H1 (cell line): ENCODE data around the gene ARRDC2. TPM values are rescaled to one million over a fixed set of nuclear protein-coding genes. Genes with fewer than 3 reads are reported as not detected.
A peak's percentile ranks its signal among the peaks of the same experiment; 100 is the strongest.

Experiments
- CTCF ChIA-PET: fragments of 300-600 bp; sonication (Branson Sonifier 250); formaldehyde crosslinking; loops from one replicate; lab custom pipeline; 2021; ENCODE audit not compliant: partially characterized antibody; lab: Charles Lee
- POLR2A ChIA-PET: fragments of 300-600 bp; sonication (Branson Sonifier 250); formaldehyde crosslinking; loops from one replicate; lab custom pipeline; 2021; ENCODE audit warnings: inconsistent platforms; ENCODE audit not compliant: partially characterized antibody; lab: Charles Lee
- DNase-seq, 2 experiments: peaks; one replicate each; pipeline versions ENCODE4 v3.0.0 to v3.0.0-alpha.2; 2010 to 2022; ENCODE audit warnings: low spot score in 2 of 2, low read depth in 1 of 2, mixed read lengths in 1 of 2
- FAIRE-seq: peaks from 2 replicates; lab custom pipeline; 2011; peaks lifted over from hg19 to GRCh38; lab: Jason Lieb, UNC
- H2AFZ ChIP-seq: 2 replicates; pipeline ENCODE4 v1.8.1; 2012; ENCODE audit warnings: low read length, inconsistent platforms
- H2AK5ac ChIP-seq: 2 replicates; pipeline ENCODE4 v1.6.1; 2013; ENCODE audit warnings: low read depth, low read length
- H2BK120ac ChIP-seq: replicated peaks from 2 replicates; pipeline ENCODE3; 2013; ENCODE audit warnings: low read depth, low read length, inconsistent platforms
- H2BK12ac ChIP-seq: 2 replicates; pipeline ENCODE4 v1.6.1; 2013; ENCODE audit warnings: low read depth, low read length
- H2BK15ac ChIP-seq: 2 replicates; pipeline ENCODE4 v1.6.1; 2013; ENCODE audit warnings: low read length
- H2BK20ac ChIP-seq: 2 replicates; pipeline ENCODE4 v1.6.1; 2013; ENCODE audit warnings: low read length
- H2BK5ac ChIP-seq: 2 replicates; pipeline ENCODE4 v1.6.1; 2013; ENCODE audit warnings: low read depth, low read length
- H3K14ac ChIP-seq: 2 replicates; pipeline ENCODE4 v1.6.1; 2013; ENCODE audit warnings: inconsistent platforms; ENCODE audit not compliant: insufficient read length
- H3K18ac ChIP-seq: 2 replicates; pipeline ENCODE4 v1.6.1; 2013; ENCODE audit warnings: low read length; ENCODE audit errors: extremely low read depth
- H3K23ac ChIP-seq: 2 replicates; pipeline ENCODE4 v1.6.1; 2013; ENCODE audit warnings: inconsistent platforms; ENCODE audit not compliant: insufficient read length
- H3K23me2 ChIP-seq: 2 replicates; pipeline ENCODE4 v1.6.1; 2013; ENCODE audit warnings: low read depth, low read length
- H3K27ac ChIP-seq: 2 replicates; pipeline ENCODE4 v1.6.1; 2011; ENCODE audit warnings: low read depth, low read length, inconsistent platforms
- H3K27me3 ChIP-seq, 4 experiments: replicated peaks in 1 of 4; 1 replicate in 1 of 4; 2 replicates in 3 of 4; pipeline versions ENCODE4 v1.6.1 to v1.8.1; 2011 to 2013; ENCODE audit warnings: low read length in 3 of 4, mild to moderate bottlenecking in 3 of 4, inconsistent platforms in 2 of 4, mixed read lengths in 2 of 4, moderate library complexity in 1 of 4; ENCODE audit not compliant: control insufficient read depth in 3 of 4, insufficient read depth in 3 of 4; ENCODE audit errors: extremely low read depth in 1 of 4
- H3K36me3 ChIP-seq, 4 experiments: 2 replicates each; pipeline versions ENCODE4 v1.6.1 to v1.8.1; 2011 to 2013; ENCODE audit warnings: mild to moderate bottlenecking in 4 of 4, low read length in 3 of 4, moderate library complexity in 2 of 4, control low read depth in 1 of 4, inconsistent platforms in 1 of 4; ENCODE audit not compliant: insufficient read depth in 4 of 4, control insufficient read depth in 2 of 4
- H3K4ac ChIP-seq: replicated peaks from 2 replicates; pipeline ENCODE3; 2013; ENCODE audit warnings: low read length, low read depth, mixed read lengths, inconsistent platforms; ENCODE audit not compliant: insufficient read length
- H3K4me1 ChIP-seq, 4 experiments: replicated peaks in 1 of 4; 1 replicate in 1 of 4; 2 replicates in 3 of 4; pipeline versions ENCODE4 v1.6.1 to v1.8.1; 2011 to 2013; ENCODE audit warnings: low read length in 3 of 4, inconsistent platforms in 2 of 4, mixed read lengths in 1 of 4; ENCODE audit not compliant: insufficient read depth in 4 of 4, control insufficient read depth in 3 of 4
- H3K4me2 ChIP-seq, 2 experiments: 2 replicates each; pipeline versions ENCODE4 v1.6.1 to v1.8.1; 2011 to 2013; ENCODE audit warnings: low read depth in 2 of 2, low read length in 2 of 2, control low read depth in 1 of 2, inconsistent platforms in 1 of 2, mild to moderate bottlenecking in 1 of 2; ENCODE audit not compliant: insufficient read depth in 1 of 2
- H3K4me3 ChIP-seq, 4 experiments: fragments of 200-600, 300-600 bp in 1 of 4; sonication (generic), shearing (Covaris generic), sonication (Bioruptor Twin) in 1 of 4; 2 replicates each; pipeline versions ENCODE4 v1.5.1 to v1.8.1; 2011 to 2016; ENCODE audit warnings: low read length in 4 of 4, low read depth in 3 of 4, control low read depth in 2 of 4, inconsistent platforms in 2 of 4, mild to moderate bottlenecking in 2 of 4, mixed read lengths in 1 of 4, moderate library complexity in 1 of 4; ENCODE audit not compliant: insufficient read depth in 2 of 4; ENCODE audit errors: extremely low read depth in 1 of 4
- H3K56ac ChIP-seq: replicated peaks from 2 replicates; pipeline ENCODE3; 2013; ENCODE audit warnings: low read depth, mild to moderate bottlenecking, mixed read lengths, low read length, inconsistent platforms; ENCODE audit not compliant: insufficient read length
- H3K79me1 ChIP-seq: 2 replicates; pipeline ENCODE4 v1.6.1; 2013; ENCODE audit warnings: low read depth, low read length, control low read depth
- H3K79me2 ChIP-seq, 2 experiments: 2 replicates each; pipeline versions ENCODE4 v1.6.1 to v1.8.1; 2012 to 2013; ENCODE audit warnings: low read length in 2 of 2, mild to moderate bottlenecking in 2 of 2, inconsistent platforms in 1 of 2; ENCODE audit not compliant: insufficient read depth in 2 of 2, control insufficient read depth in 1 of 2
- H3K9ac ChIP-seq, 4 experiments: replicated peaks in 1 of 4; 1 replicate in 1 of 4; 2 replicates in 3 of 4; pipeline versions ENCODE4 v1.6.1 to v1.8.1; 2011 to 2013; ENCODE audit warnings: low read depth in 3 of 4, low read length in 3 of 4, control low read depth in 2 of 4, mild to moderate bottlenecking in 2 of 4, moderate library complexity in 2 of 4, inconsistent platforms in 1 of 4; ENCODE audit errors: extremely low read depth in 1 of 4
- H3K9me3 ChIP-seq, 2 experiments: 2 replicates each; pipeline versions ENCODE4 v1.6.1 to v1.8.1; 2012 to 2013; ENCODE audit warnings: mild to moderate bottlenecking in 2 of 2, moderate library complexity in 2 of 2, control low read depth in 1 of 2, inconsistent platforms in 1 of 2, low read depth in 1 of 2, low read length in 1 of 2, mixed read lengths in 1 of 2; ENCODE audit not compliant: insufficient read depth in 2 of 2
- H4K20me1 ChIP-seq, 2 experiments: replicated peaks in 1 of 2; 2 replicates each; pipeline versions ENCODE3 to v1.8.1; 2011 to 2013; ENCODE audit warnings: inconsistent platforms in 2 of 2, low read length in 2 of 2, mild to moderate bottlenecking in 1 of 2; ENCODE audit not compliant: insufficient read depth in 2 of 2, control insufficient read depth in 1 of 2
- H4K5ac ChIP-seq: 2 replicates; pipeline ENCODE4 v1.6.1; 2013; ENCODE audit warnings: low read length, low read depth, mixed read lengths, inconsistent platforms; ENCODE audit not compliant: insufficient read length
- H4K8ac ChIP-seq: 2 replicates; pipeline ENCODE4 v1.8.0; 2013; ENCODE audit warnings: mild to moderate bottlenecking, moderate library complexity, low read length, inconsistent platforms; ENCODE audit not compliant: insufficient read depth; ENCODE audit errors: extremely low read depth
- H4K91ac ChIP-seq: replicated peaks from 2 replicates; pipeline ENCODE3; 2013; ENCODE audit warnings: low read length, mixed read lengths, inconsistent platforms; ENCODE audit not compliant: insufficient read length
- CREB1 ChIP-seq: IDR thresholded peaks from 2 replicates; pipeline ENCODE4 v1.6.1; 2012; ENCODE audit warnings: inconsistent platforms
- EP300 ChIP-seq, 2 experiments: IDR thresholded peaks; 1 replicate in 1 of 2; 2 replicates in 1 of 2; pipeline ENCODE4 v1.6.1; 2011 to 2012; ENCODE audit warnings: low read depth in 2 of 2, low read length in 2 of 2, mild to moderate bottlenecking in 2 of 2, borderline replicate concordance in 1 of 2, inconsistent platforms in 1 of 2, moderate library complexity in 1 of 2
- KDM1A ChIP-seq: fragments of 200-600, 300-600 bp; sonication (generic); IDR thresholded peaks from 2 replicates; pipeline ENCODE4 v1.7.1; 2016; ENCODE audit warnings: mild to moderate bottlenecking, low read length, borderline replicate concordance
- SIRT6 ChIP-seq: IDR thresholded peaks from one replicate; pipeline ENCODE4 v1.7.1; 2012; ENCODE audit warnings: low read length, inconsistent platforms
- WGBS, 2 experiments: shearing (Covaris generic) in 1 of 2; methylation state at CpG; one replicate each; pipeline versions ENCODE4 v1.1.6 to v1.1.7; 2013 to 2015; ENCODE audit warnings: low lambda C conversion rate in 2 of 2, mixed read lengths in 2 of 2, inconsistent platforms in 1 of 2, low coverage in 1 of 2, missing lambda C conversion rate in 1 of 2; ENCODE audit not compliant: insufficient replicate concordance in 2 of 2, insufficient coverage in 1 of 2, insufficient read length in 1 of 2; ENCODE audit errors: extremely low coverage in 1 of 2, missing lambda C conversion rate in 1 of 2; 5-methylcytosine and 5-hydroxymethylcytosine counted together
- polyA plus RNA-seq, 7 experiments: library from polyadenylated mRNA; depleted of rRNA in 3 of 7; stranded (reverse) in 5 of 7; unstranded in 2 of 7; fragments of >200 nt in 5 of 7; fragments of 200-250 nt in 2 of 7; gene quantifications; 1 replicate in 5 of 7; 2 replicates in 1 of 7; 4 replicates in 1 of 7; pipeline versions ENCODE4 v1.2.1 to v1.2.3, GENCODE V29; 2011 to 2013; ENCODE audit warnings: missing spikeins in 2 of 7, mixed read lengths in 2 of 7
- total RNA-seq: library from RNA; stranded (reverse); fragmentation: NEBNext Ultra II Directional; extraction: Animal tissue kit (Norgen Biotek cat#: 25700); gene quantifications from 2 replicates; pipeline ENCODE4 v1.2.1, GENCODE V29; 2021

ARRDC2 gene
- total and polyA plus RNA-seq, 2 of the 8 experiments (the other 6 are each of a cell fraction or from before 2014, with no cell fraction given): 5.4 to 6.9 TPM

DNA sequence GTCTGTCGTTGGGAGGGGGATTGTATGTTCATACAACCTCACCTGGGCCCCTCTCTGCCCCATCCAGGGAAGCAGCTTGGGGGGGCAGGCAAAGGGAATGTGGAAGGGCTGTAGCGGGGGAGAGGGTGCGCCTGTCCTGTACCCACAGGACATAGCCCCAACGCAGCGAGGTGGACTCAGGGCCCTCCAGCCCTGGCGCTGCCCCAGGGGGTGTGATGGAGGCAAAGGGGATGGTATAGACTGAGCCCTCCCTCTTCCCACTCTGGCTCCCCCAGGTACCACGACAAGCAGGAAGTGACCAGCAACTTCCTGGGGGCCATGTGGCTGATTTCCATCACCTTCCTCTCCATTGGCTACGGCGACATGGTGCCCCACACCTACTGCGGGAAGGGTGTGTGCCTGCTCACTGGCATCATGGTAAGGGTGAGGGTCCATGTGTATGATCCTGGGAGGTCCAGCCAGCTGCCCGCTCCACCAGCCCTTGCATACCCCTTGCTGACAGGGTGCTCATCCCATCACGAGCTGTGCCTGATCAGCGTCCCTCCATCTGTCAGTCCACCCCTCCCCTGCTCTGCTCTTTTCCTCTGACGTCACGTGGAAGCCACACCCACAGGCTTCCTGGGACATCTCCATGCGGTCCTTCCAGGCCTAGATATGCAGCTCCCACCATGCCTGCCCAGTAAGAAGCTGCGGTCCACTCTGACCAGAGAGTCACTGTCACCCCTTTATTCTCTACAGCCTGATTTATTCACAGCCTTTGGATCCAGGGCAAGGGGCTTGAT, 22.7 kb upstream of the ARRDC2 start:
- Histone ChIP-seq H2AFZ (no peak overlapping the region), H3K9me3 (no peaks in the 10 kb centered on the region), H3K4me2 (no peak overlapping the region), H3K9ac (no peak overlapping the region), H4K20me1 (no peaks in the 10 kb centered on the region), H3K27ac (no peak overlapping the region), H2BK20ac (no peak overlapping the region), H3K4me3 (no peak overlapping the region), H2AK5ac (no peak overlapping the region), H2BK12ac (no peak overlapping the region), H2BK5ac (peak overlapping the region; percentile 1; the same call in 1 of the 2 replicates), H3K36me3 (peaks cover 0 to 10% (median 1%) of the 10 kb centered on the region in 4 experiments; a peak in 2 of 8 replicates), H3K79me1 (no peaks in the 10 kb centered on the region; the same call in none of the 2 replicates), H3K4ac (no peak overlapping the region), H3K14ac (no peak overlapping the region), H4K5ac (no peak overlapping the region), H2BK120ac (no peak overlapping the region), H3K23me2 (no peaks in the 10 kb centered on the region), H3K79me2 (no peaks in the 10 kb centered on the region), H4K91ac (no peak overlapping the region), H3K56ac (no peak overlapping the region), H4K8ac (no peak overlapping the region), H2BK15ac (no peak overlapping the region), H3K23ac (no peak overlapping the region), H3K4me1 (no peaks in the 10 kb centered on the region), H3K27me3 (no peaks in the 10 kb centered on the region; a peak in 1 of 7 replicates), H3K18ac (no peak overlapping the region)
- ChIA-PET CTCF (interaction anchor here (0.6 to 1.6 kb wide), 4 partner anchors 11 to 1291 kb away, joined by 3 read pairs; no protein-coding TSS in a partner anchor), POLR2A (interaction anchor here (0.7 to 0.8 kb wide), 2 partner anchors 38 to 116 kb away, joined by 3 read pairs; no protein-coding TSS in a partner anchor)
- DNase-seq: no peak
- 89% methylated on average over 17 of the region's 17 CpGs; no CpG with 5 or more reads in 1 of the 2 experiments for WGBS, 2 experiments
- FAIRE-seq: no peak
- TF ChIP-seq CREB1: 0 out of 2 replicates have a peak, but pooled peaks have one; percentile 25
- TF ChIP-seq EP300 (IDR thresholded peaks at IDR 0.05; ENCODE audit: borderline replicate concordance in 1 of 2, low read depth in 2 of 2, low read length in 2 of 2): no peak
- TF ChIP-seq SIRT6: no peak
- TF ChIP-seq KDM1A: peak; percentile 36; the same call in 1 of the 2 replicates
